Suprapubic skin (tissue), 4 donors: ENCODE results near the gene CCNL1. TPM values are rescaled to one million over a fixed set of nuclear protein-coding genes. Genes with fewer than 3 reads are reported as not detected.
A peak's percentile ranks its signal among the peaks of the same experiment; 100 is the strongest.

Source experiments
- DNase-seq, 2 donors: peaks; one replicate each; pipeline ENCODE4 v3.0.0-alpha.2; 2019; ENCODE audit warnings: low spot score in 2 of 2
- H3K27ac ChIP-seq: fragments of 200-600 bp; sonication (generic); one replicate; pipeline ENCODE4 v1.5.1; 2019
- H3K27me3 ChIP-seq: fragments of 200-600 bp; sonication (generic); one replicate; pipeline ENCODE4 v1.5.1; 2019
- H3K36me3 ChIP-seq: fragments of 200-600 bp; sonication (generic); one replicate; pipeline ENCODE4 v1.5.1; 2019
- H3K4me1 ChIP-seq: fragments of 200-600 bp; sonication (generic); one replicate; pipeline ENCODE4 v1.5.1; 2019
- H3K4me3 ChIP-seq: fragments of 200-600 bp; sonication (generic); one replicate; pipeline ENCODE4 v1.5.1; 2019; ENCODE audit warnings: mild to moderate bottlenecking
- H3K9me3 ChIP-seq: fragments of 200-600 bp; sonication (generic); one replicate; pipeline ENCODE4 v1.5.1; 2019
- EP300 ChIP-seq: sonication (generic); formaldehyde crosslinking; IDR thresholded peaks from one replicate; pipeline ENCODE4 v1.6.1; 2017; ENCODE audit warnings: antibody characterized with exemption
- POLR2A ChIP-seq, 2 donors: fragments of 450-650 bp; IDR thresholded peaks; one replicate each; pipeline ENCODE4 v1.6.1; 2017; ENCODE audit warnings: antibody characterized with exemption in 2 of 2, mild to moderate bottlenecking in 2 of 2, moderate library complexity in 2 of 2
- POLR2AphosphoS5 ChIP-seq, 3 donors: sonication (generic); formaldehyde crosslinking; IDR thresholded peaks; one replicate each; pipeline ENCODE4 v1.6.1; 2017; ENCODE audit warnings: antibody characterized with exemption in 3 of 3
- WGBS: methylation state at CpG from one replicate; pipeline ENCODE4 v1.1.5; 2018; 5-methylcytosine and 5-hydroxymethylcytosine counted together
- total RNA-seq, 4 donors: library from RNA; depleted of rRNA; stranded (reverse); fragments of >200 nt; gene quantifications; one replicate each; pipeline ENCODE4 v1.1.0, GENCODE V29; 2016
- TF ChIP-seq, protein P1 (sequence below), 2 donors: fragments of 200-600 bp in 1 of 2; fragments of 450-650 bp in 1 of 2; sonication (generic) in 1 of 2; IDR thresholded peaks; one replicate each; pipeline ENCODE4 v1.5.1; 2016 to 2019; ENCODE audit warnings: antibody characterized with exemption in 2 of 2, mild to moderate bottlenecking in 1 of 2, moderate library complexity in 1 of 2

Gene CCNL1
- 100 to 1,000 TPM; 203 to 665 (median 246) TPM for total RNA-seq

- Histone ChIP-seq H3K4me3 (peak within 1 kb of the TSS; percentile 94), H3K36me3 (peaks cover 30% of the 10 kb centered on the region), H3K4me1 (peaks cover 49% of the 10 kb centered on the region), H3K9me3 (no peaks in the 10 kb centered on the region), H3K27ac (peak within 1 kb of the TSS; percentile 100), H3K27me3 (no peaks in the 10 kb centered on the region)
- WGBS = 1% methylated on average over 22 of the region's 88 CpGs
- TF ChIP-seq, protein P1, sequence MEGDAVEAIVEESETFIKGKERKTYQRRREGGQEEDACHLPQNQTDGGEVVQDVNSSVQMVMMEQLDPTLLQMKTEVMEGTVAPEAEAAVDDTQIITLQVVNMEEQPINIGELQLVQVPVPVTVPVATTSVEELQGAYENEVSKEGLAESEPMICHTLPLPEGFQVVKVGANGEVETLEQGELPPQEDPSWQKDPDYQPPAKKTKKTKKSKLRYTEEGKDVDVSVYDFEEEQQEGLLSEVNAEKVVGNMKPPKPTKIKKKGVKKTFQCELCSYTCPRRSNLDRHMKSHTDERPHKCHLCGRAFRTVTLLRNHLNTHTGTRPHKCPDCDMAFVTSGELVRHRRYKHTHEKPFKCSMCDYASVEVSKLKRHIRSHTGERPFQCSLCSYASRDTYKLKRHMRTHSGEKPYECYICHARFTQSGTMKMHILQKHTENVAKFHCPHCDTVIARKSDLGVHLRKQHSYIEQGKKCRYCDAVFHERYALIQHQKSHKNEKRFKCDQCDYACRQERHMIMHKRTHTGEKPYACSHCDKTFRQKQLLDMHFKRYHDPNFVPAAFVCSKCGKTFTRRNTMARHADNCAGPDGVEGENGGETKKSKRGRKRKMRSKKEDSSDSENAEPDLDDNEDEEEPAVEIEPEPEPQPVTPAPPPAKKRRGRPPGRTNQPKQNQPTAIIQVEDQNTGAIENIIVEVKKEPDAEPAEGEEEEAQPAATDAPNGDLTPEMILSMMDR (IDR thresholded peaks at IDR 0.05) = no peak
- TF ChIP-seq POLR2AphosphoS5 (IDR thresholded peaks at IDR 0.05) (peak; percentile 99 to 100 (median 100)), EP300 (peak; percentile 85), POLR2A (IDR thresholded peaks at IDR 0.05) (peak; percentile 96 to 100)
- DNase-seq = peak; percentile 98
Measured at GRCh38 chr3:157159762-157160657, at the start of gene CCNL1. CCNL1 (minus strand) TSS chr3:157160147; CDS start chr3:157160094, 53 bp downstream.

DNA sequence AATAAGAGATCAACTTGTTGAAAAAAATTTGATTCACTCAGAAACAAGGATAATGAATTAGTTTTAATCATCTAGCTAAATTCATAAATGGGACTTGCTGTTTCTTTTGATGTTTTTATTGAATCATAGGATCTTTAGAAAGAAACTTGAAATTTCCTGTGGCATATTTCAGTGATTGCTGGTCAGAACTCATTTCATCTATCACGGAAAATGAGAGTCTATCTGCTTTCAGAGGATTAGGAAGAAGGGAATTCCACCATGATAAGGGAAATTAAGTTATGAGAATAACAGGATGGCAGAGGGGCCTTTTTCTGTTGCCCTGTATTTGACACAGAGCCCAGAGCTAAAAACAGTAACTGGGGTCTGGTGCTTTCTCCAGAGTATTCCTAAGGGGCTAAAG lies 44.9 kb upstream of the CCNL1 start:
- Histone ChIP-seq H3K9me3 (no peaks in the 10 kb centered on the region), H3K36me3 (no peaks in the 10 kb centered on the region), H3K4me1 (peaks cover 4% of the 10 kb centered on the region), H3K27ac (no peak overlapping the region), H3K27me3 (no peaks in the 10 kb centered on the region), H3K4me3 (no peak overlapping the region)
- 83% methylated on average over 1 of the region's 1 CpG for WGBS
- no peak for DNase-seq
- TF ChIP-seq, protein P1 (IDR thresholded peaks at IDR 0.05) = no peak
- no peak for TF ChIP-seq EP300
- no peak for TF ChIP-seq POLR2A (IDR thresholded peaks at IDR 0.05)
- TF ChIP-seq POLR2AphosphoS5 (IDR thresholded peaks at IDR 0.05) = no peak

- TF ChIP-seq POLR2A (IDR thresholded peaks at IDR 0.05) (no peak), POLR2AphosphoS5 (IDR thresholded peaks at IDR 0.05) (no peak), EP300 (no peak)
- TF ChIP-seq, protein P1 (IDR thresholded peaks at IDR 0.05) = no peak
- WGBS = 26% methylated on average over 1 of the region's 1 CpG
- DNase-seq = no peak
Measured at GRCh38 chr3:157204431-157204830, 44.5 kb upstream of the CCNL1 start.

DNA sequence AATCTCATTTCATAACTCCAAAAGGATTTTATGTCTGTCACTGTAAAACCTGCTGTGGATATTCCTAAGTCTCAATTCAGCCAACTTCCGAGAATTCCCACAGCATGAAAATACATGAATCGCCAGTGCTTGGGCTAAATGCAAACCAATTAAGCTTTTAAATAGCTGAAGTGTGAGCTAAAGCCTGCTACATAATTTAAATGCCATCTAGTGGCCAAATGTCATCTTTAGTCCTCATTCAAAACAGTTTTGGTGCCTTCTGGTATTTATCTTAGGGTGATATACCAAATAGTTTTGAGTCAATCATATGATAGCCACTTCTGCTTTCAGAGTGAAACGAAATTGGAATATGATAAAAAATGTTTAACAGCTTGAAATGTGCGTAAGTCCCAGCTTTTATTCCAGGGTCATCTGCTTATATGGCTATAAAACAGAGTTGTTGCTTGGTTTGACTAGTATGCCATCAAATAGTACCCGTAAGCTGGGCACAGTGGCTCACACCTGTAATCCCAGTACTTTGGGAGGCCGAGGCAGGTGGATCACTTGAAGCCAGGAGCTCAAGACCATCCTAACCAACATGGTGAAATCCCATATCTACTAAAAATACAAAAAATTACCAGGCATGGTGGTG lies 41.8 kb upstream of the CCNL1 start:
- H3K4me1 ChIP-seq = peaks cover 4% of the 10 kb centered on the region
- no peaks in the 10 kb centered on the region for H3K9me3 ChIP-seq
- no peak for TF ChIP-seq POLR2A (IDR thresholded peaks at IDR 0.05)
- H3K36me3 ChIP-seq = no peaks in the 10 kb centered on the region
- H3K4me3 ChIP-seq = no peak overlapping the region
- no peak for DNase-seq
- no peak overlapping the region for H3K27ac ChIP-seq
- no peaks in the 10 kb centered on the region for H3K27me3 ChIP-seq
- WGBS = 50% methylated on average over 6 of the region's 6 CpGs

More at GRCh38 chr3:157204431-157204830, 44.5 kb upstream of the CCNL1 start:
- Histone ChIP-seq H3K27me3 (no peaks in the 10 kb centered on the region), H3K4me3 (no peak overlapping the region), H3K9me3 (no peaks in the 10 kb centered on the region), H3K4me1 (peaks cover 4% of the 10 kb centered on the region), H3K27ac (no peak overlapping the region), H3K36me3 (no peaks in the 10 kb centered on the region)

- 69% methylated on average over 3 of the region's 3 CpGs for WGBS
- TF ChIP-seq POLR2A (IDR thresholded peaks at IDR 0.05) (no peak), POLR2AphosphoS5 (IDR thresholded peaks at IDR 0.05) (no peak), EP300 (no peak)
- TF ChIP-seq, protein P1 (IDR thresholded peaks at IDR 0.05) = no peak
- Histone ChIP-seq H3K27ac (no peak overlapping the region), H3K36me3 (no peaks in the 10 kb centered on the region), H3K4me3 (no peak overlapping the region), H3K27me3 (no peaks in the 10 kb centered on the region), H3K4me1 (peaks cover 4% of the 10 kb centered on the region), H3K9me3 (no peaks in the 10 kb centered on the region)
- no peak for DNase-seq
Measured at GRCh38 chr3:157199841-157200240, 39.9 kb upstream of the CCNL1 start.
